K562 (cell line): ENCODE measurements around the gene CPM. TPM values are rescaled to one million over a fixed set of nuclear protein-coding genes. Genes with fewer than 3 reads are reported as not detected.

Experiments used
- ATAC-seq: fragments of 200-7000 bp; cut with Tn5 transposase; 3 replicates; pipeline ENCODE4 v1.9.1; 2020; ENCODE audit warnings: moderate library complexity
- BruUV-seq: library from RNA; stranded (reverse); fragments of 400-500 nt; replicated peaks from 2 replicates; lab custom pipeline; 2021; lab: Mats Ljungman, UMichigan
- CTCF ChIA-PET: fragments of 300-600 bp; formaldehyde crosslinking; extraction: SDS; loops from one replicate; lab custom pipeline; 2021; ENCODE audit warnings: low intra/inter-chr PET ratio; lab: Yijun Ruan, JAX
- POLR2A ChIA-PET: fragments of 300-600, 350-650 bp; sonication (Branson Sonifier 250); formaldehyde crosslinking; extraction: SDS; loops from one replicate; lab custom pipeline; 2021; ENCODE audit warnings: antibody characterized with exemption, inconsistent platforms; lab: Yijun Ruan, JAX
- DNase-seq, 4 experiments: peaks; one replicate each; pipeline versions ENCODE4 v3.0.0 to v3.0.0-alpha.2; 2011 to 2018; ENCODE audit warnings: low spot score in 3 of 4, mixed read lengths in 3 of 4; ENCODE audit errors: extremely low read depth in 1 of 4
- FAIRE-seq: peaks from 2 replicates; lab custom pipeline; 2011; peaks lifted over from hg19 to GRCh38; lab: Jason Lieb, UNC
- H2AFZ ChIP-seq: 2 replicates; pipeline ENCODE4 v1.6.0; 2011; ENCODE audit warnings: low read depth, low read length, control low read depth, inconsistent platforms
- H3K27ac ChIP-seq: fragments of 200-600 bp; 3 replicates; pipeline ENCODE4 v1.8.0; 2011; ENCODE audit warnings: low read depth, mild to moderate bottlenecking, control low read depth, inconsistent platforms, low read length, moderate library complexity, mixed read lengths; ENCODE audit errors: extremely low read depth
- H3K27me3 ChIP-seq, 2 experiments: fragments of 300-600 bp in 1 of 2; 2 replicates in 1 of 2; 3 replicates in 1 of 2; pipeline versions ENCODE4 v1.6.0 to v1.8.0; 2011; ENCODE audit warnings: inconsistent platforms in 2 of 2, low read length in 2 of 2, mild to moderate bottlenecking in 1 of 2, mixed read lengths in 1 of 2, moderate library complexity in 1 of 2; ENCODE audit not compliant: control insufficient read depth in 2 of 2, insufficient read depth in 2 of 2
- H3K36me3 ChIP-seq: fragments of 300-600 bp; 3 replicates; pipeline ENCODE4 v1.8.0; 2011; ENCODE audit warnings: mild to moderate bottlenecking, low read length, inconsistent platforms; ENCODE audit not compliant: control insufficient read depth, insufficient read depth
- H3K4me1 ChIP-seq, 2 experiments: fragments of 200-600 bp in 1 of 2; replicated peaks in 1 of 2; 2 replicates in 1 of 2; 3 replicates in 1 of 2; pipeline versions ENCODE4 v1.5.1 to v1.8.0; 2011; ENCODE audit warnings: inconsistent platforms in 2 of 2, low read length in 2 of 2, mild to moderate bottlenecking in 1 of 2, mixed read lengths in 1 of 2, moderate library complexity in 1 of 2; ENCODE audit not compliant: control insufficient read depth in 2 of 2, insufficient read depth in 2 of 2
- H3K4me2 ChIP-seq: 2 replicates; pipeline ENCODE4 v1.6.1; 2011; ENCODE audit warnings: low read length, control low read depth, inconsistent platforms, mixed read lengths; ENCODE audit not compliant: insufficient read depth
- H3K4me3 ChIP-seq: fragments of 200-600 bp; sonication (generic), shearing (Covaris generic); 2 replicates; pipeline ENCODE4 v1.5.1; 2016; ENCODE audit warnings: control low read depth, inconsistent platforms
- H3K79me2 ChIP-seq: fragments of 200-600 bp; 3 replicates; pipeline ENCODE4 v1.8.0; 2011; ENCODE audit warnings: low read length, inconsistent platforms; ENCODE audit not compliant: control insufficient read depth, insufficient read depth
- H3K9ac ChIP-seq, 2 experiments: 2 replicates each; pipeline versions ENCODE4 v1.6.0 to v1.6.1; 2011; ENCODE audit warnings: low read depth in 2 of 2, low read length in 2 of 2, control low read depth in 1 of 2, inconsistent platforms in 1 of 2, mild to moderate bottlenecking in 1 of 2, mixed read lengths in 1 of 2; ENCODE audit not compliant: insufficient read depth in 1 of 2
- H3K9me1 ChIP-seq: one replicate; pipeline ENCODE4 v1.6.0; 2011; ENCODE audit warnings: inconsistent platforms, mild to moderate bottlenecking, low read length, moderate library complexity; ENCODE audit not compliant: control insufficient read depth, insufficient read depth
- H3K9me3 ChIP-seq: replicated peaks from 2 replicates; pipeline ENCODE4 v1.5.1; 2011; ENCODE audit warnings: low read depth, low read length, inconsistent platforms; ENCODE audit not compliant: control insufficient read depth, insufficient read depth
- H4K20me1 ChIP-seq: replicated peaks from 2 replicates; pipeline ENCODE4 v1.6.1; 2011; ENCODE audit warnings: low read length, inconsistent platforms, mixed read lengths; ENCODE audit not compliant: control insufficient read depth, insufficient read depth
- ARHGAP35 ChIP-seq: fragments of 450-650 bp; IDR thresholded peaks from 2 replicates; pipeline ENCODE4 v1.6.1; 2018; ENCODE audit not compliant: partially characterized antibody
- BRD4 ChIP-seq: fragments of 200-600 bp; sonication (generic); IDR thresholded peaks from 2 replicates; pipeline ENCODE4 v1.6.1; 2017; ENCODE audit warnings: inconsistent platforms
- FIP1L1 ChIP-seq: fragments of 200-400 bp; formaldehyde crosslinking; IDR thresholded peaks from 2 replicates; pipeline ENCODE4 v1.6.1; 2018; ENCODE audit warnings: mild to moderate bottlenecking, low read depth, low read length; ENCODE audit not compliant: poor library complexity, severe bottlenecking
- HDGF ChIP-seq: fragments of 450-650 bp; IDR thresholded peaks from 2 replicates; pipeline ENCODE4 v1.6.1; 2016
- HNRNPUL1 ChIP-seq: fragments of 200-400 bp; formaldehyde crosslinking; IDR thresholded peaks from 2 replicates; pipeline ENCODE4 v1.6.1; 2017; ENCODE audit warnings: low read length
- MTA3 ChIP-seq: fragments of 450-650 bp; formaldehyde crosslinking; IDR thresholded peaks from 2 replicates; pipeline ENCODE4 v1.6.1; 2017; ENCODE audit warnings: mild to moderate bottlenecking, borderline replicate concordance
- NR2C1 ChIP-seq, 2 experiments: fragments of 450-650 bp; IDR thresholded peaks; 2 replicates each; pipeline ENCODE4 v1.6.1; 2017; ENCODE audit warnings: mild to moderate bottlenecking in 2 of 2, antibody characterized with exemption in 1 of 2, inconsistent platforms in 1 of 2, missing compliant biosample characterization in 1 of 2, missing genetic modification characterization in 1 of 2
- PML ChIP-seq: IDR thresholded peaks from 2 replicates; pipeline ENCODE4 v1.6.1; 2012; ENCODE audit warnings: low read length, inconsistent platforms
- SMARCE1 ChIP-seq: fragments of 450-650 bp; IDR thresholded peaks from 2 replicates; pipeline ENCODE4 v1.7.1; 2016; ENCODE audit warnings: mild to moderate bottlenecking
- SNAPC5 ChIP-seq: fragments of 250-450 bp; sonication (Bioruptor Pico); IDR thresholded peaks from 2 replicates; pipeline ENCODE4 v1.8.0; 2021; ENCODE audit warnings: moderate library complexity, mild to moderate bottlenecking, inconsistent platforms
- ZNF175 ChIP-seq: fragments of 200-800 bp; sonication (Bioruptor generic); IDR thresholded peaks from 2 replicates; pipeline ENCODE4 v1.6.1; 2016; ENCODE audit warnings: low read depth, mild to moderate bottlenecking, missing genetic modification characterization, missing compliant biosample characterization
- ZNF695 ChIP-seq: fragments of 450-650 bp; formaldehyde crosslinking; IDR thresholded peaks from 2 replicates; pipeline ENCODE4 v1.4.0; 2020; ENCODE audit warnings: mild to moderate bottlenecking, moderate library complexity
- WGBS: fragments of 100-300 bp; shearing (Covaris generic); methylation state at CpG from one replicate; pipeline ENCODE4 v1.1.6; 2016; ENCODE audit warnings: low coverage, mixed read lengths; ENCODE audit not compliant: insufficient coverage; ENCODE audit errors: missing lambda C conversion rate; 5-methylcytosine and 5-hydroxymethylcytosine counted together
- in situ Hi-C: fragments of 300-500 bp; cut with MboI; formaldehyde crosslinking; loops from 4 replicates; pipeline ENCODE4 v1.15.0; 2018; ENCODE audit warnings: inconsistent platforms, mixed read lengths
- intact Hi-C: fragments of 100-400 bp; cut with micrococcal nuclease; formaldehyde crosslinking; loops from 2 replicates; pipeline ENCODE4 v1.14.2; 2022
- polyA plus RNA-seq, 8 experiments: library from polyadenylated mRNA; depleted of rRNA in 4 of 8; stranded (reverse) in 5 of 8; unstranded in 3 of 8; fragments of >200 nt; fragmentation: Nextera tagmentation in 2 of 8; fragmentation: Illumina TruSeq in 1 of 8; extraction: Ambion mirVana in 2 of 8; extraction: Trizol in 1 of 8; gene quantifications; 2 replicates each; pipeline versions ENCODE4 v1.2.1 to v1.2.3, GENCODE V29; 2011 to 2014; ENCODE audit warnings: inconsistent platforms in 1 of 8, missing spikeins in 1 of 8
- total RNA-seq, 7 experiments: library from RNA; depleted of rRNA in 6 of 7; stranded (reverse); fragments of >200 nt in 6 of 7; fragmentation: Illumina TruSeq in 2 of 7; extraction: Trizol in 2 of 7; gene quantifications; 2 replicates each; pipeline versions ENCODE4 v1.2.1 to v1.2.3, GENCODE V29; 2011 to 2021; ENCODE audit warnings: low replicate concordance in 1 of 7
- TF ChIP-seq, protein P1 (sequence below): sonication (generic); formaldehyde crosslinking; IDR thresholded peaks from 2 replicates; pipeline ENCODE4 v1.5.0; 2020; ENCODE audit warnings: missing genetic modification reagents

CPM gene
- total and polyA plus RNA-seq, 9 of the 15 experiments (the other 6 are each of a cell fraction or from before 2014, with no cell fraction given), result 0.31 TPM; not detected in 8

DNA sequence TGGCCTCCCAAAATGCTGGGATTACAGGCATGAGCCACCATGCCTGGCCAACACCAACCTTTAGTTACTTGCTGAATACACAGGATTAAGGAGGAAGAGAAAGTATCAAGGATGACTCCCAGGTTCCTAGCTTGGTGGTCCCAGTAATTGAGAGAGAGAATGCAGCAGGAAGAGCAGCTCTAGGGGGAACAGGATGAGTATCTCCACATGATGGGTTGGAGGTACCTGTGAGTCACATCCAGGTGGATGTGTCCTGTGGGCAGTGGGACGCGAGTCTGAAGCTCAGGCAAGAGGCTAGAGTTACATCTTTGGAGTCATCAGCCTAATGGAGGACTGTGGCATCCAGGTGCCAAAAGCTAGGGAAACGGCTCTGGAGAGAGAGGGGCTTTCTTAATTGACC, 77.9 kb downstream of the CPM start:
- no peaks in the 10 kb centered on the region for H3K9me3 ChIP-seq
- FAIRE-seq, result no peak
- H3K79me2 ChIP-seq, result no peaks in the 10 kb centered on the region
- DNase-seq, result no peak
- H3K9ac ChIP-seq, result no peak overlapping the region
- intact Hi-C loops, result no loop called here
- H3K36me3 ChIP-seq, result no peaks in the 10 kb centered on the region
- H2AFZ ChIP-seq, result no peak overlapping the region
- H3K27me3 ChIP-seq, result peaks cover 13 to 15% of the 10 kb centered on the region in 2 experiments; a peak in 4 of 5 replicates
- no peaks in the 10 kb centered on the region for H3K4me1 ChIP-seq
- POLR2A ChIA-PET, result interaction anchor here (0.6 to 2.9 kb wide), 5 partner anchors 10 to 42 kb away, joined by 3 to 11 read pairs (median 3); no protein-coding TSS in a partner anchor
- in situ Hi-C loops, result loop anchor here (25.0 kb wide), 1 partner anchor 207 kb away; no protein-coding TSS in a partner anchor
- no peak for ATAC-seq
- no peaks in the 10 kb centered on the region for H3K9me1 ChIP-seq
- no peak overlapping the region for H3K4me2 ChIP-seq
- no peak for TF ChIP-seq SNAPC5 (CRISPR knock-in tag)
- no peak for TF ChIP-seq ZNF175
- TF ChIP-seq PML, result no peak
- no peak for TF ChIP-seq FIP1L1
- TF ChIP-seq HNRNPUL1, result no peak
- no peak for TF ChIP-seq SMARCE1
- no peak for TF ChIP-seq HDGF
- no peak for TF ChIP-seq ARHGAP35
- no peak for TF ChIP-seq NR2C1 (IDR thresholded peaks at IDR 0.05)
- TF ChIP-seq NR2C1 (tag; IDR thresholded peaks at IDR 0.05), result no peak
- no peak for TF ChIP-seq BRD4
- TF ChIP-seq, protein P1, sequence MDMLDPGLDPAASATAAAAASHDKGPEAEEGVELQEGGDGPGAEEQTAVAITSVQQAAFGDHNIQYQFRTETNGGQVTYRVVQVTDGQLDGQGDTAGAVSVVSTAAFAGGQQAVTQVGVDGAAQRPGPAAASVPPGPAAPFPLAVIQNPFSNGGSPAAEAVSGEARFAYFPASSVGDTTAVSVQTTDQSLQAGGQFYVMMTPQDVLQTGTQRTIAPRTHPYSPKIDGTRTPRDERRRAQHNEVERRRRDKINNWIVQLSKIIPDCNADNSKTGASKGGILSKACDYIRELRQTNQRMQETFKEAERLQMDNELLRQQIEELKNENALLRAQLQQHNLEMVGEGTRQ (CRISPR knock-in tag), result no peak
- TF ChIP-seq MTA3, result no peak
- no peak for TF ChIP-seq ZNF695 (CRISPR knock-in tag)
- TF ChIP-seq, all 486 proteins: peak for 0
- 0% methylated on average over 3 of the region's 3 CpGs for WGBS
- CTCF ChIA-PET, result no interaction called here
- no peak overlapping the region for H3K4me3 ChIP-seq
- no peak overlapping the region for H3K27ac ChIP-seq
- BruUV-seq, result no TSS peak
- H4K20me1 ChIP-seq, result no peaks in the 10 kb centered on the region
